IPS DF 6.9 (cell line): ENCODE measurements around the gene KAZN.

Source experiments
- DNase-seq: peaks from one replicate; pipeline ENCODE4 v3.0.0-alpha.2; 2013; ENCODE audit warnings: low read depth, low spot score
- H3K27ac ChIP-seq: one replicate; pipeline ENCODE4 v1.5.1; 2013; ENCODE audit warnings: low read length, control low read depth
- H3K27me3 ChIP-seq: 2 replicates; pipeline ENCODE4 v1.6.1; 2013; ENCODE audit warnings: mild to moderate bottlenecking, low read length; ENCODE audit not compliant: control insufficient read depth, insufficient read depth
- H3K36me3 ChIP-seq: 2 replicates; pipeline ENCODE4 v1.6.1; 2013; ENCODE audit warnings: low read length; ENCODE audit not compliant: control insufficient read depth, insufficient read depth
- H3K4me1 ChIP-seq: 2 replicates; pipeline ENCODE4 v1.6.1; 2013; ENCODE audit warnings: low read length; ENCODE audit not compliant: control insufficient read depth, insufficient read depth
- H3K4me3 ChIP-seq: 2 replicates; pipeline ENCODE4 v1.5.1; 2013; ENCODE audit warnings: mild to moderate bottlenecking, low read length
- H3K9me3 ChIP-seq: 2 replicates; pipeline ENCODE4 v1.6.1; 2013; ENCODE audit warnings: low read length, inconsistent platforms; ENCODE audit not compliant: control insufficient read depth, insufficient read depth
- WGBS: extraction: QIAGEN DNeasy Blood & Tissue Kit; methylation state at CpG from one replicate; pipeline ENCODE4 v1.1.7; 2013; ENCODE audit warnings: mixed read lengths, missing lambda C conversion rate; ENCODE audit not compliant: insufficient read length, insufficient coverage; 5-methylcytosine and 5-hydroxymethylcytosine counted together

Gene KAZN

DNA sequence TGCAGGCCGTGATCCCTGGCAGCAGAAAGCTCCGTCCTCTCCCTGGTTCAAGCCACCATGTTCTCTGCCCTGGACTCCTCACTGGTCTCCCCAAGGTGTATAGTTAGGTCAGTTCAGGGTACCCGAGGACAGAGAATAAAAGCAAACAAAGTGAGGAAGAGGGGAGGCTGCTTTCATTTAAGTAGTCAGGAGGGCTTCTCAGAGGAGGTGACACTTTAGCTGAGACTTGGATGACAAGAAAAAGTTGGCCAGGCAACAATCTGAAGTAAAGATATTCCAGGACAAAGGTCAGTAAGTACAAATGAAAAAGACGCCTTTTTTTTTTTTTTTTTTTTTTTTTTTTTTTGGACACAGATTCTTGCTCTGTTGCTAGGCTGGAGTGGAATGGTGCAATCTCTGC, 297.2 kb downstream of the KAZN start:
- Histone ChIP-seq H3K27ac (no peak overlapping the region), H3K36me3 (no peaks in the 10 kb centered on the region), H3K9me3 (no peaks in the 10 kb centered on the region), H3K4me3 (no peak overlapping the region), H3K27me3 (no peaks in the 10 kb centered on the region), H3K4me1 (peaks cover 4% of the 10 kb centered on the region; the same call in 1 of the 2 replicates)
- no peak for DNase-seq
- no CpG with 5 or more reads among the region's 4 CpGs for WGBS

DNA sequence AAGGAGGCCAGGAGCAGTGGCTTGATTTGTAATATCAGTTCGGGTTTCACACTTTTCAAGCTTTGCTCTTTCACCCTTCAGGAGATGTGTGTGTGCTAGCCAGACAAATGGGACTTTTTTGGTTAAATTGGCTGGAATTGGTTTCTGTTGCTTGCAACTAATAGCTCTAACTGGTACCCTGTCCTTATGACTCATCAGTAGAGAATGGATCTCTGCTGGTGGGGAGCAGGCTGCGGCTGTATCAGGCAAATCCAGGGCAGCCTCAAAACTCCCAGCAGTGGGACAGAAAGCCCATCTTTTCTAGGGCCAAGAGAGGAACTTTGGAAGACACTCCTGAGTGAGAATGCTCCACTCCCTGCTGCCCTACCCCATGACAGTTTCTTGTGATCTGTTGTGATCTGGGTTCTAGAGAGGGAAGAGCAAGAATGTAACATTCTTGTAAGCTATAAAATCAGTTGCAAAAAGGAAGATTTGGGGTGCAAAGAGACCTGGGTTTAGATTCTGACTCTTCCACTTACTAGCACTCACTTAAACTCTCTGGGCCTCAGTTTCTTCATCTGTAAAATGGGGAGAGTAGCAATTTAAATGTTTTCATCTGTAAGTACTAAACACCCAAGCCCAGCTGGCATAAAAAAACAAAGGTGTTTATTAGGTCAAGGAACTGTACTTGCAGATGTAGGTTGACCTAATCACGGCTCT, 298.0 kb downstream of the KAZN start:
- Histone ChIP-seq H3K4me1 (peaks cover 4% of the 10 kb centered on the region; the same call in 1 of the 2 replicates), H3K4me3 (no peak overlapping the region), H3K9me3 (no peaks in the 10 kb centered on the region), H3K27me3 (no peaks in the 10 kb centered on the region), H3K27ac (no peak overlapping the region), H3K36me3 (no peaks in the 10 kb centered on the region)
- no CpG with 5 or more reads among the region's 3 CpGs for WGBS
- no peak for DNase-seq

GRCh38 chr1:14897080-14897449, 298.6 kb downstream of the KAZN start:
- no peak for DNase-seq

GRCh38 chr1:14897547-14897946, 299.1 kb downstream of the KAZN start:
- DNase-seq = no peak
- no peak overlapping the region for H3K4me3 ChIP-seq
- no CpG with 5 or more reads among the region's 4 CpGs for WGBS

More at GRCh38 chr1:14897080-14897449, 298.6 kb downstream of the KAZN start:
- no peaks in the 10 kb centered on the region for H3K36me3 ChIP-seq
- peaks cover 4% of the 10 kb centered on the region; the same call in 1 of the 2 replicates for H3K4me1 ChIP-seq
- no peak overlapping the region for H3K27ac ChIP-seq
- no peaks in the 10 kb centered on the region for H3K27me3 ChIP-seq
- H3K4me3 ChIP-seq = no peak overlapping the region
- no peaks in the 10 kb centered on the region for H3K9me3 ChIP-seq

GRCh38 chr1:14897997-14898645, 299.6 kb downstream of the KAZN start:
- no peak overlapping the region for H3K4me3 ChIP-seq
- no peaks in the 10 kb centered on the region for H3K27me3 ChIP-seq
- no peaks in the 10 kb centered on the region for H3K36me3 ChIP-seq
- H3K4me1 ChIP-seq = peaks cover 4% of the 10 kb centered on the region; the same call in 1 of the 2 replicates
- H3K27ac ChIP-seq = no peak overlapping the region
- no peaks in the 10 kb centered on the region for H3K9me3 ChIP-seq
- no peak for DNase-seq
- no CpG with 5 or more reads among the region's 7 CpGs for WGBS

More at GRCh38 chr1:14897547-14897946, 299.1 kb downstream of the KAZN start:
- Histone ChIP-seq H3K27me3 (no peaks in the 10 kb centered on the region), H3K9me3 (no peaks in the 10 kb centered on the region), H3K36me3 (no peaks in the 10 kb centered on the region), H3K27ac (no peak overlapping the region), H3K4me1 (peaks cover 4% of the 10 kb centered on the region; the same call in 1 of the 2 replicates)

DNA sequence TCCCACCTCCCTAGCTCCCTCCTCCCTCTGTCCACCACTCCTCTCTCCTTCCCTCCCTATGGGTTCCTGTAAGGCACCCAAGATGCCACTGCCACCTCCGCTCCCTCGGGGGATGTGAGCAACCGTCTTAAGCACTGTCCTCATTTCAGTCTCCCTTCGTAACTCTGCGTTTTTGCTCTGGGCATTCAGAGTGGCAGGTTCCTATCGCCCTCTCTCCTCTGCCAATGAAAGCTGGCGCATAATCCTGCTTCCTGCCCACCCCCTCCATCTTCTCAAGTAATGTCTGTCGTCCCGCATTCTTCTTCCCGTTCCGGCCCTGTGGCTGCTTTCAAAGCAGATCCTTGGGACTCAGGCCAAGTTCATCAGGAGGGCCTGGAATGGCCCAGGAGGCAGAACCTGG, 301.2 kb downstream of the KAZN start:
- Histone ChIP-seq H3K27ac (no peak overlapping the region), H3K9me3 (no peaks in the 10 kb centered on the region), H3K36me3 (no peaks in the 10 kb centered on the region), H3K4me3 (no peak overlapping the region), H3K27me3 (no peaks in the 10 kb centered on the region), H3K4me1 (peaks cover 4% of the 10 kb centered on the region; the same call in 1 of the 2 replicates)
- no peak for DNase-seq
- WGBS = no CpG with 5 or more reads among the region's 11 CpGs

DNA sequence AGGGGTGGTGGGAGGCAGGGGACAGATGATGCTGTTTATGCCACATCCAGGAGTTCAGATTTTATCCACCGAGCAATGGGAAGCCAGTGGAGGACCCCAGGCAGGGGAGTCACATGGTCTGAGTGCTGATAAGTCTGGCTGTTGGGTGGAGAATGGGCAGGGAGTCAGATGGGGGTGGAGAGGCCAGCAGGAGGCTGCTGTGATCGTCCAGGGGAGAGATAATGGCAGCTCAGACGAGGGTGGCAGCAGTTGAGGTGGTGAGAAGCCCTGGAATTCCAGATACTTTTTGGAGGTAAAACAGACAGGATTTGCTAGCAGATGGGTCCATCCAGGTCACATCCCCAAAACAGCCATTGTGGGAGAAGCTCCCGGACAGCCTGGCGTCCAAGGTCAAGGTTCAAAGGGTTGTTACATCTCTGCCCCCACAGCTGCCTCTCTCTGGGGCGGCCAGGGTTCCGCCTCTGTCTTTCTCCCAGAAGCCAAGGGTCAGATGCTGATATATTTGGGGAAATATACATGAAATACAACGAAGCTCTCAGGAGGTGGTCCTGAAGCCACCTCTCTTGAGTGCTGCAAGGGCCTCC, 303.0 kb downstream of the KAZN start:
- no CpG with 5 or more reads among the region's 8 CpGs for WGBS
- no peak for DNase-seq
- no peaks in the 10 kb centered on the region for H3K36me3 ChIP-seq
- H3K9me3 ChIP-seq = no peaks in the 10 kb centered on the region
- no peaks in the 10 kb centered on the region for H3K4me1 ChIP-seq
- H3K4me3 ChIP-seq = no peak overlapping the region
- H3K27ac ChIP-seq = no peak overlapping the region
- no peaks in the 10 kb centered on the region for H3K27me3 ChIP-seq

DNA sequence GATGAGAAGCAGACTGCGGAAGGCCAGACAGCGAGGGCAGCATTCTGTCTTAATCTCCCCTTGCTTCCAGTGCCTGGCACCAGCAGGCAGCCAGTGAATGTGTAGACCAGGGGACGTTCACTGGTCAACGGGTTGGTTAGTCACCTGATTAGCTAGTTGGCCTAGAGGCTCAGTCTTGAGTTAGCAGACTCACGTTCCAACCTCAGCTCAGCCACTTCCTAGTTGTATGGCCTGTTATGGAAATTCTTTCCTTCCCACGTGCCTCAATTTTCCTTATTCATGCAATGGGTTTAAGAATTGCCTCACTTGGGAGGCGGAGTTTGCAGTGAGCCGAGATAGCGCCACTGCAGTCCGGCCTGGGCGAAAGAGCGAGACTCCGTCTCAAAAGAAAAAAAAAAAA, 305.4 kb downstream of the KAZN start:
- no peaks in the 10 kb centered on the region for H3K27me3 ChIP-seq
- no peaks in the 10 kb centered on the region for H3K36me3 ChIP-seq
- no CpG with 5 or more reads among the region's 13 CpGs for WGBS
- H3K4me3 ChIP-seq = no peak overlapping the region
- no peaks in the 10 kb centered on the region for H3K4me1 ChIP-seq
- H3K9me3 ChIP-seq = no peaks in the 10 kb centered on the region
- DNase-seq = no peak
- no peak overlapping the region for H3K27ac ChIP-seq

GRCh38 chr1:14906665-14907064, 308.2 kb downstream of the KAZN start:
- Histone ChIP-seq H3K4me3 (no peak overlapping the region), H3K4me1 (peaks cover 2% of the 10 kb centered on the region; the same call in 1 of the 2 replicates), H3K27me3 (no peaks in the 10 kb centered on the region), H3K9me3 (no peaks in the 10 kb centered on the region), H3K36me3 (no peaks in the 10 kb centered on the region), H3K27ac (no peak overlapping the region)
- DNase-seq = no peak
- WGBS = no CpG with 5 or more reads among the region's 6 CpGs

DNA sequence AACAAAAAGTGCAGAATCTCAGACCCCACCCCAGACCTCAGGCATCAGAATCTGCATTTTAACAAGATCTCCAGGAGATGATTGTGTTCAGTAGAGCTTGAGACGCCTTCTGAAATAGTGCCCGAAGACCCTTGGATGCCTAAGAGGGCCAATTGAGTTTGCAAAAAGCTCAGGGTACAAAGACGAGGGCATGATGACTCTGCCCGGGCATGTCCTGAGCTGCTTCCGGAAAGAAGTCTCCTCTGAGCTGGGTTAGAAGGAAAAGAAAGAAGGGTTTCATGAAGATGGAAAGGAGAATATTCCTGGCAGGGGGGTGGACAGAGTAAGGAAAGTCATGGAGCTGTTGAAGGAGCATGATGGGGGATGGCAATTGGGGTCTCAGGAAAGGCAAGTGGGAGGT, 308.9 kb downstream of the KAZN start:
- no CpG with 5 or more reads among the region's 5 CpGs for WGBS
- H3K4me3 ChIP-seq = no peak overlapping the region
- H3K9me3 ChIP-seq = no peaks in the 10 kb centered on the region
- no peaks in the 10 kb centered on the region for H3K27me3 ChIP-seq
- no peak overlapping the region for H3K27ac ChIP-seq
- H3K36me3 ChIP-seq = no peaks in the 10 kb centered on the region
- H3K4me1 ChIP-seq = peaks cover 2% of the 10 kb centered on the region; the same call in 1 of the 2 replicates
- DNase-seq = no peak
